ENCODE measurements around the gene NRAS.

The NRAS gene

GRCh38 chr1:114725230-114725629 is 8.7 kb upstream of the NRAS start:
- DNase-seq (ENCODE audit: low read depth) = no peak

GRCh38 chr1:114723915-114724314 is 7.3 kb upstream of the NRAS start:
- no peak for DNase-seq (ENCODE audit: low read depth)

- DNase-seq (ENCODE audit: low read depth) = no peak
These were observed 6.9 kb upstream of the NRAS start for GRCh38 chr1:114723457-114723856.

GRCh38 chr1:114720492-114720891 is 3.9 kb upstream of the NRAS start:
- no peak for DNase-seq (ENCODE audit: low read depth)

GRCh38 chr1:114719424-114719787 is 2.8 kb upstream of the NRAS start:
- no peak for DNase-seq (ENCODE audit: low read depth)

- no peak for DNase-seq (ENCODE audit: low read depth)
These were observed 2.3 kb upstream of the NRAS start for GRCh38 chr1:114718661-114719423.

- no peak for DNase-seq (ENCODE audit: low read depth)
These were observed 643 bp downstream of the NRAS start for GRCh38 chr1:114715952-114716303.

GRCh38 chr1:114712977-114713376 is 3.6 kb downstream of the NRAS start:
- DNase-seq (ENCODE audit: low read depth) = no peak

- no peak for DNase-seq (ENCODE audit: low read depth)
These were observed 6.2 kb downstream of the NRAS start for GRCh38 chr1:114710360-114710759.

- no peak for DNase-seq (ENCODE audit: low read depth)
These were observed 9.0 kb downstream of the NRAS start for GRCh38 chr1:114707604-114708003.

- no peak for DNase-seq (ENCODE audit: low read depth)
These were observed 13.3 kb downstream of the NRAS start for GRCh38 chr1:114703242-114703641.

- no peak for DNase-seq (ENCODE audit: low read depth)
These were observed 13.8 kb downstream of the NRAS start for GRCh38 chr1:114702737-114703136.

- no peak for DNase-seq (ENCODE audit: low read depth)
These were observed 14.6 kb downstream of the NRAS start for GRCh38 chr1:114701931-114702330.

- DNase-seq (ENCODE audit: low read depth) = no peak
These were observed 16.5 kb downstream of the NRAS start for GRCh38 chr1:114700036-114700600.

GRCh38 chr1:114696810-114697209 is 19.8 kb downstream of the NRAS start:
- DNase-seq (ENCODE audit: low read depth) = no peak

- no peak for DNase-seq (ENCODE audit: low read depth)
These were observed 21.0 kb downstream of the NRAS start, which contains the start of gene AMPD1 for GRCh38 chr1:114695430-114696058. AMPD1 (minus strand) TSS chr1:114695546; CDS start chr1:114695471, 75 bp downstream.

GRCh38 chr1:114694540-114695310 is 21.8 kb downstream of the NRAS start:
- DNase-seq (ENCODE audit: low read depth) = no peak

GRCh38 chr1:114692947-114693346 is 23.6 kb downstream of the NRAS start:
- no peak for DNase-seq (ENCODE audit: low read depth)

- DNase-seq (ENCODE audit: low read depth) = no peak
These were observed 25.5 kb downstream of the NRAS start for GRCh38 chr1:114691061-114691460.

GRCh38 chr1:114690148-114690547 is 26.4 kb downstream of the NRAS start:
- no peak for DNase-seq (ENCODE audit: low read depth)

GRCh38 chr1:114688526-114688925 is 28.0 kb downstream of the NRAS start:
- no peak for DNase-seq (ENCODE audit: low read depth)

- no peak for DNase-seq (ENCODE audit: low read depth)
These were observed 30.7 kb downstream of the NRAS start for GRCh38 chr1:114685851-114686250.

- DNase-seq (ENCODE audit: low read depth) = no peak
These were observed 38.9 kb downstream of the NRAS start for GRCh38 chr1:114677691-114678090.
